Testis (tissue), 3 donors: Measurements from ENCODE around the gene SLC22A23. TPM values are rescaled to one million over a fixed set of nuclear protein-coding genes. Genes with fewer than 3 reads are reported as not detected.
"Not testable (repeated sequence)": the region's sequence is repeated elsewhere in the genome, so short reads cannot be mapped to it uniquely, and the experiment has no call there.

Experiments
- DNase-seq: peaks from one replicate; pipeline ENCODE4 v3.0.0-alpha.2; 2019
- H3K27ac ChIP-seq, 2 donors: fragments of 200-600 bp; sonication (generic); one replicate each; pipeline ENCODE4 v1.5.1; 2019
- H3K27me3 ChIP-seq: fragments of 200-600 bp; sonication (generic); one replicate; pipeline ENCODE4 v1.5.1; 2019
- H3K36me3 ChIP-seq: fragments of 200-600 bp; sonication (generic); one replicate; pipeline ENCODE4 v1.5.1; 2017; ENCODE audit warnings: low read depth; ENCODE audit errors: missing control alignments
- H3K4me1 ChIP-seq: fragments of 200-600 bp; sonication (generic); one replicate; pipeline ENCODE4 v1.5.1; 2019
- H3K4me3 ChIP-seq, 2 donors: fragments of 200-600 bp; sonication (generic); one replicate each; pipeline ENCODE4 v1.5.1; 2017 to 2019
- H3K9me3 ChIP-seq: fragments of 200-600 bp; sonication (generic); one replicate; pipeline ENCODE4 v1.5.1; 2017
- CTCF ChIP-seq, 3 experiments: fragments of 450-650 bp in 2 of 3; fragments of 200-600 bp in 1 of 3; sonication (generic) in 1 of 3; IDR thresholded peaks; one replicate each; pipeline ENCODE4 v1.5.1; 2016 to 2019; ENCODE audit warnings: antibody characterized with exemption in 3 of 3, mild to moderate bottlenecking in 2 of 3, moderate library complexity in 1 of 3
- POLR2A ChIP-seq: fragments of 450-650 bp; IDR thresholded peaks from one replicate; pipeline ENCODE4 v1.6.1; 2017; ENCODE audit warnings: antibody characterized with exemption, mild to moderate bottlenecking, moderate library complexity
- WGBS, 2 donors: methylation state at CpG; one replicate each; pipeline ENCODE4 v1.1.5; 2018; 5-methylcytosine and 5-hydroxymethylcytosine counted together
- intact Hi-C: fragments of 100-400 bp; cut with DNase I; formaldehyde crosslinking; loops from one replicate; pipeline ENCODE4 v1.15.1; 2023; ENCODE audit warnings: low total_unique reads
- polyA plus RNA-seq: library from polyadenylated mRNA; stranded (reverse); fragments of 350-450 nt; fragmentation: Illumina TruSeq; extraction: RNeasy Lipid Tissue Mini Kit (QIAGEN cat#74804); gene quantifications from one replicate; pipeline ENCODE4 v1.2.3, GENCODE V29; 2014; ENCODE audit warnings: low read depth, low replicate concordance; ENCODE audit not compliant: insufficient read depth
- total RNA-seq, 2 donors: library from RNA; depleted of rRNA; stranded (reverse); fragments of >200 nt; gene quantifications; one replicate each; pipeline ENCODE4 v1.2.3, GENCODE V29; 2016

SLC22A23 gene
- total and polyA plus RNA-seq, 3 donors from 2014 or later, result 9.0 to 20.9 (median 14.9) TPM

- Histone ChIP-seq H3K4me3 (no peak overlapping the region), H3K27ac (no peak overlapping the region), H3K9me3 (no peaks in the 10 kb centered on the region), H3K4me1 (peaks cover 5% of the 10 kb centered on the region), H3K36me3 (no peaks in the 10 kb centered on the region), H3K27me3 (no peaks in the 10 kb centered on the region)
- DNase-seq, result no peak
- intact Hi-C loops, result no loop called here
- no peak for TF ChIP-seq POLR2A
- TF ChIP-seq CTCF (IDR thresholded peaks at IDR 0.05), result no peak
- WGBS, 2 donors, result 92% methylated on average over 8 of the region's 8 CpGs
These were observed 212.6 kb downstream of the SLC22A23 start for GRCh38 chr6:3244003-3244831.

- Histone ChIP-seq H3K27me3 (no peaks in the 10 kb centered on the region), H3K4me1 (no peaks in the 10 kb centered on the region), H3K9me3 (no peaks in the 10 kb centered on the region), H3K27ac (no peak overlapping the region), H3K36me3 (no peaks in the 10 kb centered on the region), H3K4me3 (no peak overlapping the region)
- WGBS, 2 donors, result 90 to 94% methylated on average over 4 of the region's 4 CpGs
- intact Hi-C loops, result no loop called here
- DNase-seq, result no peak
- TF ChIP-seq POLR2A (no peak), CTCF (IDR thresholded peaks at IDR 0.05) (no peak)
These were observed 214.1 kb downstream of the SLC22A23 start for GRCh38 chr6:3242768-3243167.

- H3K27ac ChIP-seq, H3K4me1 ChIP-seq, H3K27me3 ChIP-seq, DNase-seq, H3K36me3 ChIP-seq, H3K4me3 ChIP-seq, intact Hi-C loops, H3K9me3 ChIP-seq: not testable (repeated sequence)
- 89 to 90% methylated on average over 4 of the region's 4 CpGs for WGBS, 2 donors
These were observed 215.1 kb downstream of the SLC22A23 start for GRCh38 chr6:3241745-3242144.

- no peak for TF ChIP-seq CTCF (IDR thresholded peaks at IDR 0.05)
- no peak for TF ChIP-seq POLR2A
- Histone ChIP-seq H3K9me3 (no peaks in the 10 kb centered on the region), H3K27me3 (no peaks in the 10 kb centered on the region), H3K27ac (no peak overlapping the region), H3K36me3 (no peaks in the 10 kb centered on the region), H3K4me3 (no peak overlapping the region), H3K4me1 (no peaks in the 10 kb centered on the region)
- intact Hi-C loops, result no loop called here
- no peak for DNase-seq
- 80 to 88% methylated on average over 7 of the region's 7 CpGs for WGBS, 2 donors
These were observed 216.3 kb downstream of the SLC22A23 start for GRCh38 chr6:3240595-3240994.

- Histone ChIP-seq H3K27me3 (no peaks in the 10 kb centered on the region), H3K27ac (no peak overlapping the region), H3K4me1 (no peaks in the 10 kb centered on the region), H3K36me3 (no peaks in the 10 kb centered on the region), H3K9me3 (no peaks in the 10 kb centered on the region), H3K4me3 (no peak overlapping the region)
- 79 to 84% methylated on average over 12 to 13 of the region's 13 CpGs for WGBS, 2 donors
- TF ChIP-seq POLR2A (no peak), CTCF (IDR thresholded peaks at IDR 0.05) (no peak)
- DNase-seq, result no peak
- intact Hi-C loops, result no loop called here
These were observed 217.6 kb downstream of the SLC22A23 start for GRCh38 chr6:3239110-3239830.
